A549 (cell line): ENCODE data around the gene INPP4B.

Experiments
- CEBPB ChIP-seq, 2 experiments: fragments of >200 bp in 1 of 2; sonication (Bioruptor Twin) in 1 of 2; formaldehyde crosslinking in 1 of 2; IDR thresholded peaks; 2 replicates each; pipeline ENCODE4 v1.6.1; 2012 to 2016
- CTCF ChIP-seq: fragments of >200 bp; sonication (Bioruptor Twin); formaldehyde crosslinking; IDR thresholded peaks from 3 replicates; pipeline ENCODE4 v1.5.1; 2016
- HDAC2 ChIP-seq: fragments of 200-600 bp; sonication (generic); IDR thresholded peaks from 2 replicates; pipeline ENCODE4 v1.6.1; 2016
- KDM1A ChIP-seq: fragments of 200-600 bp; sonication (generic); IDR thresholded peaks from 2 replicates; pipeline ENCODE4 v1.6.1; 2016; ENCODE audit warnings: low read depth, mild to moderate bottlenecking
- MYC ChIP-seq: IDR thresholded peaks from 2 replicates; pipeline ENCODE4 v1.6.1; 2012; ENCODE audit warnings: mild to moderate bottlenecking, inconsistent platforms, low read length, improper control_type of control experiment, borderline replicate concordance
- POLR2A ChIP-seq: IDR thresholded peaks from 2 replicates; pipeline ENCODE4 v1.6.1; 2012; ENCODE audit warnings: mild to moderate bottlenecking, low read length
- RCOR1 ChIP-seq: fragments of 150-350 bp; IDR thresholded peaks from 2 replicates; pipeline ENCODE4 v1.6.1; 2014; ENCODE audit warnings: antibody characterized with exemption, low read length, low read depth
- REST ChIP-seq: fragments of 200-600 bp; sonication (generic); IDR thresholded peaks from 2 replicates; pipeline ENCODE4 v1.6.1; 2016; ENCODE audit warnings: antibody characterized with exemption, mild to moderate bottlenecking, moderate library complexity
- RFX5 ChIP-seq: fragments of 450-650 bp; IDR thresholded peaks from 2 replicates; pipeline ENCODE4 v1.7.1; 2014; ENCODE audit warnings: antibody characterized with exemption, mild to moderate bottlenecking, moderate library complexity
- SREBF2 ChIP-seq: fragments of 450-650 bp; IDR thresholded peaks from 2 replicates; pipeline ENCODE4 v1.6.1; 2014; ENCODE audit warnings: mild to moderate bottlenecking, moderate library complexity

- TF ChIP-seq CTCF: no peak
- no peak for TF ChIP-seq REST
- no peak for TF ChIP-seq POLR2A
- no peak for TF ChIP-seq KDM1A
- TF ChIP-seq RCOR1: no peak
- no peak for TF ChIP-seq MYC
- no peak for TF ChIP-seq HDAC2
- TF ChIP-seq CEBPB (IDR thresholded peaks at IDR 0.05): no peak
- TF ChIP-seq RFX5: no peak
- no peak for TF ChIP-seq SREBF2
These were observed 323.0 kb downstream of the INPP4B start for GRCh38 chr4:142523111-142523510.
